GM23338 (cell line): Measurements from ENCODE around the gene TRAF3. TPM values are rescaled to one million over a fixed set of nuclear protein-coding genes. Genes with fewer than 3 reads are reported as not detected.

Experiments used
- ATAC-seq: fragments of 200-7000 bp; cut with Tn5 transposase; 3 replicates; pipeline ENCODE4 v1.9.1; 2020
- DNase-seq: peaks from one replicate; pipeline ENCODE4 v3.0.0-alpha.2; 2015; ENCODE audit warnings: low spot score
- H2AFZ ChIP-seq: fragments of 200-600 bp; sonication (generic); 2 replicates; pipeline ENCODE4 v1.8.0; 2016; ENCODE audit warnings: antibody characterized with exemption, mild to moderate bottlenecking, moderate library complexity
- H3F3A ChIP-seq: fragments of 200-600 bp; sonication (generic); replicated peaks from 2 replicates; pipeline ENCODE4 v1.8.0; 2017; ENCODE audit warnings: antibody characterized with exemption, mixed run types, low read depth
- H3K27ac ChIP-seq: fragments of 200-600 bp; sonication (generic); 2 replicates; pipeline ENCODE4 v1.6.1; 2016; ENCODE audit warnings: low read depth
- H3K27me3 ChIP-seq: fragments of 200-600 bp; sonication (generic); 2 replicates; pipeline ENCODE4 v1.8.0; 2016; ENCODE audit warnings: mild to moderate bottlenecking, mixed run types, moderate library complexity; ENCODE audit not compliant: insufficient read depth
- H3K36me3 ChIP-seq: fragments of 200-600 bp; sonication (generic); 2 replicates; pipeline ENCODE4 v1.8.0; 2016; ENCODE audit warnings: mild to moderate bottlenecking; ENCODE audit not compliant: insufficient read depth
- H3K4me1 ChIP-seq: fragments of 200-600 bp; sonication (generic); 2 replicates; pipeline ENCODE4 v1.8.0; 2016; ENCODE audit warnings: mild to moderate bottlenecking, moderate library complexity; ENCODE audit not compliant: insufficient read depth
- H3K4me2 ChIP-seq: fragments of 200-600 bp; sonication (generic); 2 replicates; pipeline ENCODE4 v1.7.1; 2017; ENCODE audit warnings: mixed run types
- H3K4me3 ChIP-seq: fragments of 200-600 bp; sonication (generic); 2 replicates; pipeline ENCODE4 v1.6.1; 2016; ENCODE audit warnings: mixed run types
- H3K79me2 ChIP-seq: fragments of 200-600 bp; sonication (generic); replicated peaks from 2 replicates; pipeline ENCODE4 v1.8.0; 2017; ENCODE audit warnings: mild to moderate bottlenecking; ENCODE audit not compliant: insufficient read depth
- H3K9me2 ChIP-seq: fragments of 200-600 bp; sonication (generic); 2 replicates; pipeline ENCODE4 v1.8.0; 2017; ENCODE audit not compliant: insufficient read depth
- H4K20me1 ChIP-seq: fragments of 200-600 bp; sonication (generic); replicated peaks from 2 replicates; pipeline ENCODE4 v1.8.0; 2017; ENCODE audit warnings: mild to moderate bottlenecking; ENCODE audit not compliant: insufficient read depth
- H3K27ac Mint-ChIP-seq: 2 replicates; pipeline ENCODE4 v1.8.0; 2020; ENCODE audit warnings: inconsistent platforms, mild to moderate bottlenecking, moderate library complexity, mixed read lengths
- H3K27me3 Mint-ChIP-seq: 3 replicates; pipeline ENCODE4 v1.8.0; 2022; ENCODE audit warnings: low read depth, mild to moderate bottlenecking, moderate library complexity, mixed read lengths, inconsistent platforms; ENCODE audit not compliant: insufficient read depth, poor library complexity
- H3K36me3 Mint-ChIP-seq: 3 replicates; pipeline ENCODE4 v1.8.0; 2021; ENCODE audit warnings: low read depth, mild to moderate bottlenecking, inconsistent platforms, moderate library complexity, mixed read lengths
- H3K4me1 Mint-ChIP-seq: 3 replicates; pipeline ENCODE4 v1.8.0; 2020; ENCODE audit warnings: mild to moderate bottlenecking, inconsistent platforms, mixed read lengths
- H3K4me3 Mint-ChIP-seq: 3 replicates; pipeline ENCODE4 v1.8.0; 2021; ENCODE audit warnings: moderate library complexity, mild to moderate bottlenecking, inconsistent platforms, mixed read lengths
- H3K9me3 Mint-ChIP-seq: 3 replicates; pipeline ENCODE4 v1.8.0; 2020; ENCODE audit warnings: moderate library complexity, mild to moderate bottlenecking, inconsistent platforms, mixed read lengths
- CREB1 ChIP-seq: fragments of 250-450 bp; sonication (Bioruptor Pico); IDR thresholded peaks from 2 replicates; pipeline ENCODE4 v1.5.0; 2020; ENCODE audit warnings: low read depth, mild to moderate bottlenecking, moderate library complexity
- CTCF ChIP-seq, 2 experiments: fragments of 200-600 bp in 1 of 2; sonication (generic) in 1 of 2; conservative IDR thresholded peaks; 2 replicates each; pipeline versions ENCODE4 v1.5.1 to v1.6.1; 2016 to 2017; ENCODE audit warnings: antibody characterized with exemption in 2 of 2, low read depth in 2 of 2, mild to moderate bottlenecking in 2 of 2, moderate library complexity in 1 of 2
- ETS1 ChIP-seq: IDR thresholded peaks from 2 replicates; pipeline ENCODE4 v1.6.1; 2016; ENCODE audit warnings: antibody characterized with exemption
- EZH2 ChIP-seq: fragments of 200-600 bp; sonication (generic); IDR thresholded peaks from one replicate; pipeline ENCODE4 v1.8.0; 2017; ENCODE audit warnings: antibody characterized with exemption, mild to moderate bottlenecking, low read depth; ENCODE audit not compliant: unreplicated experiment
- EZH2phosphoT487 ChIP-seq: fragments of 200-600 bp; sonication (generic); IDR thresholded peaks from one replicate; pipeline ENCODE4 v1.8.1; 2018; ENCODE audit warnings: antibody characterized with exemption; ENCODE audit not compliant: unreplicated experiment
- JUNB ChIP-seq: IDR thresholded peaks from one replicate; pipeline ENCODE4 v1.6.1; 2016; ENCODE audit warnings: antibody characterized with exemption; ENCODE audit not compliant: unreplicated experiment
- NANOG ChIP-seq: IDR thresholded peaks from 2 replicates; pipeline ENCODE4 v1.6.1; 2016; ENCODE audit warnings: antibody characterized with exemption, borderline replicate concordance
- POLR2AphosphoS5 ChIP-seq: IDR thresholded peaks from 2 replicates; pipeline ENCODE4 v1.6.1; 2016; ENCODE audit warnings: antibody characterized with exemption, low read depth
- REST ChIP-seq: IDR thresholded peaks from one replicate; pipeline ENCODE4 v1.6.1; 2018; ENCODE audit warnings: antibody characterized with exemption; ENCODE audit not compliant: unreplicated experiment
- STAT1 ChIP-seq: IDR thresholded peaks from one replicate; pipeline ENCODE4 v1.6.1; 2016; ENCODE audit warnings: antibody characterized with exemption; ENCODE audit not compliant: unreplicated experiment
- ZNF114 ChIP-seq: fragments of 250-450 bp; sonication (Bioruptor Pico); IDR thresholded peaks from 2 replicates; pipeline ENCODE4 v1.5.0; 2020; ENCODE audit warnings: mild to moderate bottlenecking, moderate library complexity
- ZNF331 ChIP-seq: fragments of 250-450 bp; sonication (Bioruptor Pico); IDR thresholded peaks from 2 replicates; pipeline ENCODE4 v1.5.0; 2020; ENCODE audit warnings: low read depth, mild to moderate bottlenecking, moderate library complexity
- ZNF462 ChIP-seq: fragments of 250-450 bp; sonication (Bioruptor Pico); IDR thresholded peaks from 2 replicates; pipeline ENCODE4 v1.5.0; 2020; ENCODE audit warnings: mild to moderate bottlenecking, moderate library complexity
- polyA plus RNA-seq: library from polyadenylated mRNA; unstranded; fragments of >200 nt; fragmentation: Nextera tagmentation; extraction: Ambion mirVana; gene quantifications from 2 replicates; pipeline ENCODE4 v1.2.1, GENCODE V29; 2016
- total RNA-seq: library from RNA; depleted of rRNA; stranded (reverse); fragments of >200 nt; shearing (Covaris generic); gene quantifications from 2 replicates; pipeline ENCODE4 v1.2.3, GENCODE V29; 2014

Gene TRAF3
- total and polyA plus RNA-seq, 2 experiments from 2014 or later, result 3.7 to 9.3 TPM

GRCh38 chr14:102935756-102936155, 158.5 kb downstream of the TRAF3 start:
- H3K27me3 ChIP-seq, result peaks cover 7% of the 10 kb centered on the region
- peaks cover 25% of the 10 kb centered on the region for H3K27me3 Mint-ChIP-seq
- H3K27ac Mint-ChIP-seq, result no peak overlapping the region
- H3K4me3 Mint-ChIP-seq, result no peak overlapping the region
- no peak overlapping the region for H3K4me2 ChIP-seq
- H3K4me1 Mint-ChIP-seq, result no peaks in the 10 kb centered on the region
- H3F3A ChIP-seq, result no peaks in the 10 kb centered on the region
- no peaks in the 10 kb centered on the region for H3K9me2 ChIP-seq
- H3K27ac ChIP-seq, result no peak overlapping the region
- H3K4me3 ChIP-seq, result no peak overlapping the region
- DNase-seq (no peak), ATAC-seq (no peak)
- H3K36me3 Mint-ChIP-seq, result peaks cover 28% of the 10 kb centered on the region
- H4K20me1 ChIP-seq, result 0 out of 2 replicates have a peak, but pooled peaks cover 4% of the 10 kb centered on the region
- H3K36me3 ChIP-seq, result no peaks in the 10 kb centered on the region
- no peaks in the 10 kb centered on the region for H3K4me1 ChIP-seq
- H3K79me2 ChIP-seq, result no peaks in the 10 kb centered on the region
- TF ChIP-seq STAT1 (no peak), ETS1 (no peak), ZNF331 (CRISPR knock-in tag) (no peak), ZNF462 (CRISPR knock-in tag) (no peak), CTCF (conservative IDR thresholded peaks at IDR 0.05; ENCODE audit: low read depth in 2 of 2) (no peak), ZNF114 (CRISPR knock-in tag) (no peak), POLR2AphosphoS5 (no peak), CREB1 (CRISPR knock-in tag) (no peak), NANOG (no peak), REST (no peak), EZH2phosphoT487 (no peak), EZH2 (no peak), JUNB (no peak)
- H2AFZ ChIP-seq, result no peak overlapping the region
- no peaks in the 10 kb centered on the region for H3K9me3 Mint-ChIP-seq
